K562 (cell line): ENCODE measurements around the gene INO80C. TPM values are rescaled to one million over a fixed set of nuclear protein-coding genes. Genes with fewer than 3 reads are reported as not detected.
A peak's percentile ranks its signal among the peaks of the same experiment; 100 is the strongest.

Source experiments
- CXXC5 ChIP-seq: fragments of 250-450 bp; sonication (Bioruptor Pico); IDR thresholded peaks from 2 replicates; pipeline ENCODE4 v1.8.0; 2022; ENCODE audit warnings: inconsistent platforms, mild to moderate bottlenecking, moderate library complexity
- MBD2 ChIP-seq: sonication (generic); IDR thresholded peaks from 2 replicates; pipeline ENCODE4 v1.6.1; 2016; ENCODE audit warnings: low read depth, borderline replicate concordance
- MCM2 ChIP-seq: fragments of 450-650 bp; IDR thresholded peaks from 2 replicates; pipeline ENCODE4 v1.6.1; 2017; ENCODE audit warnings: low read depth, mild to moderate bottlenecking
- NR0B1 ChIP-seq: fragments of 450-650 bp; IDR thresholded peaks from one replicate; pipeline ENCODE4 v1.6.1; 2018; ENCODE audit warnings: mild to moderate bottlenecking, moderate library complexity; ENCODE audit not compliant: partially characterized antibody
- POLR2G ChIP-seq: fragments of 200-400 bp; formaldehyde crosslinking; IDR thresholded peaks from 2 replicates; pipeline ENCODE4 v1.6.1; 2017; ENCODE audit warnings: low read depth, mild to moderate bottlenecking, antibody characterized with exemption, low read length, moderate library complexity
- TRIM24 ChIP-seq, 2 experiments: fragments of 450-650 bp; IDR thresholded peaks; 2 replicates each; pipeline ENCODE4 v1.6.1; 2016
- ZNF280A ChIP-seq: fragments of 450-650 bp; IDR thresholded peaks from 2 replicates; pipeline ENCODE4 v1.6.1; 2018; ENCODE audit warnings: mild to moderate bottlenecking, low read depth; ENCODE audit not compliant: partially characterized antibody
- polyA plus RNA-seq, 8 experiments: library from polyadenylated mRNA; depleted of rRNA in 4 of 8; stranded (reverse) in 5 of 8; unstranded in 3 of 8; fragments of >200 nt; fragmentation: Nextera tagmentation in 2 of 8; fragmentation: Illumina TruSeq in 1 of 8; extraction: Ambion mirVana in 2 of 8; extraction: Trizol in 1 of 8; gene quantifications; 2 replicates each; pipeline versions ENCODE4 v1.2.1 to v1.2.3, GENCODE V29; 2011 to 2014; ENCODE audit warnings: inconsistent platforms in 1 of 8, missing spikeins in 1 of 8
- total RNA-seq, 7 experiments: library from RNA; depleted of rRNA in 6 of 7; stranded (reverse); fragments of >200 nt in 6 of 7; fragmentation: Illumina TruSeq in 2 of 7; extraction: Trizol in 2 of 7; gene quantifications; 2 replicates each; pipeline versions ENCODE4 v1.2.1 to v1.2.3, GENCODE V29; 2011 to 2021; ENCODE audit warnings: low replicate concordance in 1 of 7
- TF ChIP-seq, protein P1 (sequence below), 2 experiments: fragments of 450-650 bp; formaldehyde crosslinking in 1 of 2; IDR thresholded peaks; 2 replicates each; pipeline versions ENCODE4 v1.4.0 to v1.6.1; 2014 to 2020; ENCODE audit warnings: mild to moderate bottlenecking in 2 of 2, borderline replicate concordance in 1 of 2, low read depth in 1 of 2
- TF ChIP-seq, protein P2 (sequence below): fragments of 250-450 bp; sonication (Bioruptor Pico); IDR thresholded peaks from 2 replicates; pipeline ENCODE4 v1.4.0; 2020; ENCODE audit warnings: borderline replicate concordance
- TF ChIP-seq, protein P3 (sequence below), 2 experiments: fragments of 250-450 bp in 1 of 2; fragments of 450-650 bp in 1 of 2; sonication (Bioruptor Pico) in 1 of 2; IDR thresholded peaks; 2 replicates each; pipeline versions ENCODE4 v1.6.1 to v1.8.0; 2016 to 2021; ENCODE audit warnings: mild to moderate bottlenecking in 2 of 2, moderate library complexity in 2 of 2, missing compliant biosample characterization in 1 of 2, missing genetic modification characterization in 1 of 2

Gene INO80C
- total and polyA plus RNA-seq, 9 of the 15 experiments (the other 6 are each of a cell fraction or from before 2014, with no cell fraction given): 14.3 to 53.3 (median 46.6) TPM

DNA sequence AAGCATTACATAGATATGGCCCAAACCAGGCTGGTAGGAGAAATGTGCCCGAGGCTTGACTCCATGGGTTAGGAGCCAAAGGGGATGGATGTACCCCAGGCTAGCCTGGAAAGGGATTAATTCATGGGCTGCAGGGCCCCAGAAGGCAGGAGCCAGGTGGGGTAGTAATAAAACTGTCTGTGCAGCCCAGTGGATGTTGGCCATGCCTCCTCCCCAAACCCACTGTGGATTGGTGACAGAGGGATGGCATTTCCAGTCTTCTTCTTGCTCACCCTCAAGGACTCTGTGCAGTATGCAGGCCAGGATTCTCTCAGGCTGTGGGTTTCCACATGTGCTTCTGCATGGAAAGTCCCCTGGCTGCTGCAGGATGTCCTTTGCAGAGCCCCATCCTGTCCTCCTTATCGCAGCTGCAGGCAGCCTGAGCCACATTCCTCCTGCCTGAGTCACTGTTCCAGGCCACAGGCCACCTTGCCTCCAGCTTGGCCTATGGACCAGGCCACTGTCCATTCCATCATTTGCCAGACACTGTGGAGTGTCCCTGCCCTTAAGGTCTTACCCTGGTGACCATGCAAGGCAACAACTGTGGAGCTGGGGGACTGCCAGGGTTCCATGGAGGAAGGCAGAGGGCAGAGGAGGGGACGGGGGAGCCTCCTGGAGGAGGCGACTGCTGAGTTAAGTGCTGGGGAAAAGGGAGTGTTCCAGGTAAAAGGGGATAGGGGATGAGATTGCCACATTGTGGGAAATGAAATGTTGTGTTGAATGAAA, 38.9 kb downstream of the INO80C start (continued):
- TF ChIP-seq, protein P1, sequence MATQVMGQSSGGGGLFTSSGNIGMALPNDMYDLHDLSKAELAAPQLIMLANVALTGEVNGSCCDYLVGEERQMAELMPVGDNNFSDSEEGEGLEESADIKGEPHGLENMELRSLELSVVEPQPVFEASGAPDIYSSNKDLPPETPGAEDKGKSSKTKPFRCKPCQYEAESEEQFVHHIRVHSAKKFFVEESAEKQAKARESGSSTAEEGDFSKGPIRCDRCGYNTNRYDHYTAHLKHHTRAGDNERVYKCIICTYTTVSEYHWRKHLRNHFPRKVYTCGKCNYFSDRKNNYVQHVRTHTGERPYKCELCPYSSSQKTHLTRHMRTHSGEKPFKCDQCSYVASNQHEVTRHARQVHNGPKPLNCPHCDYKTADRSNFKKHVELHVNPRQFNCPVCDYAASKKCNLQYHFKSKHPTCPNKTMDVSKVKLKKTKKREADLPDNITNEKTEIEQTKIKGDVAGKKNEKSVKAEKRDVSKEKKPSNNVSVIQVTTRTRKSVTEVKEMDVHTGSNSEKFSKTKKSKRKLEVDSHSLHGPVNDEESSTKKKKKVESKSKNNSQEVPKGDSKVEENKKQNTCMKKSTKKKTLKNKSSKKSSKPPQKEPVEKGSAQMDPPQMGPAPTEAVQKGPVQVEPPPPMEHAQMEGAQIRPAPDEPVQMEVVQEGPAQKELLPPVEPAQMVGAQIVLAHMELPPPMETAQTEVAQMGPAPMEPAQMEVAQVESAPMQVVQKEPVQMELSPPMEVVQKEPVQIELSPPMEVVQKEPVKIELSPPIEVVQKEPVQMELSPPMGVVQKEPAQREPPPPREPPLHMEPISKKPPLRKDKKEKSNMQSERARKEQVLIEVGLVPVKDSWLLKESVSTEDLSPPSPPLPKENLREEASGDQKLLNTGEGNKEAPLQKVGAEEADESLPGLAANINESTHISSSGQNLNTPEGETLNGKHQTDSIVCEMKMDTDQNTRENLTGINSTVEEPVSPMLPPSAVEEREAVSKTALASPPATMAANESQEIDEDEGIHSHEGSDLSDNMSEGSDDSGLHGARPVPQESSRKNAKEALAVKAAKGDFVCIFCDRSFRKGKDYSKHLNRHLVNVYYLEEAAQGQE (IDR thresholded peaks at IDR 0.05; ENCODE audit: borderline replicate concordance): peak; percentile 51
- TF ChIP-seq, protein P1 (CRISPR knock-in tag; IDR thresholded peaks at IDR 0.05; ENCODE audit: low read depth): no peak
- TF ChIP-seq MBD2 (0 out of 2 replicates have a peak, but pooled peaks have one; percentile 79), NR0B1 (no peak), MCM2 (no peak), ZNF280A (no peak), POLR2G (no peak), TRIM24 (IDR thresholded peaks at IDR 0.05) (peak; percentile 84 to 86), CXXC5 (peak; percentile 61)
- TF ChIP-seq, protein P2, sequence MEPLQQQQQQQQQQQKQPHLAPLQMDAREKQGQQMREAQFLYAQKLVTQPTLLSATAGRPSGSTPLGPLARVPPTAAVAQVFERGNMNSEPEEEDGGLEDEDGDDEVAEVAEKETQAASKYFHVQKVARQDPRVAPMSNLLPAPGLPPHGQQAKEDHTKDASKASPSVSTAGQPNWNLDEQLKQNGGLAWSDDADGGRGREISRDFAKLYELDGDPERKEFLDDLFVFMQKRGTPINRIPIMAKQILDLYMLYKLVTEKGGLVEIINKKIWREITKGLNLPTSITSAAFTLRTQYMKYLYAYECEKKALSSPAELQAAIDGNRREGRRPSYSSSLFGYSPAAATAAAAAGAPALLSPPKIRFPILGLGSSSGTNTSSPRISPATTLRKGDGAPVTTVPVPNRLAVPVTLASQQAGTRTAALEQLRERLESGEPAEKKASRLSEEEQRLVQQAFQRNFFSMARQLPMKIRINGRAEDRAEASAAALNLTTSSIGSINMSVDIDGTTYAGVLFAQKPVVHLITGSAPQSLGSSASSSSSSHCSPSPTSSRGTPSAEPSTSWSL (CRISPR knock-in tag): 0 out of 2 replicates have a peak, but pooled peaks have one; percentile 16
- TF ChIP-seq, protein P3, sequence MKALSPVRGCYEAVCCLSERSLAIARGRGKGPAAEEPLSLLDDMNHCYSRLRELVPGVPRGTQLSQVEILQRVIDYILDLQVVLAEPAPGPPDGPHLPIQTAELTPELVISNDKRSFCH (CRISPR knock-in tag; IDR thresholded peaks at IDR 0.05): no peak
- TF ChIP-seq, protein P3 (tag; IDR thresholded peaks at IDR 0.05): peak; percentile 76
